Measurements from ENCODE around the gene SPEF1. TPM values are rescaled to one million over a fixed set of nuclear protein-coding genes. Genes with fewer than 3 reads are reported as not detected.

The SPEF1 gene
- polyA plus RNA-seq, 4 donors: 1.3 to 2.5 (median 1.7) TPM; not detected in 1

GRCh38 chr20:3811467-3812258 lies 30.4 kb upstream of the SPEF1 start:
- DNase-seq (ENCODE audit: low read depth in 4 of 4, low spot score in 3 of 4): peak; percentile 81 to 83 (median 82)

DNA sequence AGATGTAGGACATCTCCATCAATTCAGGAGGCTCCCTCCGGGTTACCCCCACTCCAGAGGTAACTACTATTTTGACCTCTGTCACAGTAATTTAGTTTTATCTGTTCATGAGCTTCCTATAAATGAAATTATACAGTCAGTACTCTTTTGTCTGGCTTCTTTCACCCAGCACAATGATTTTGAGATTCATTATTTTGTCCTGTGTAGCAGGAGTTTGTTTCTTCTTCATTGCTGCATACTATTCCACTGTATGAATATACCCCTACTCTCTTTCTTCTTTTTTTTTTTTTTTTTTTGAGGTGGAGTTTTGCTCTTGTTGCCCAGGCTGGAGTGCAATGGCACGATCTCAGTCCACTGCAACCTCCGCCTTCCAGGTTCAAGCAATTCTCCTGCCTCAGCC lies 27.3 kb upstream of the SPEF1 start:
- DNase-seq (ENCODE audit: low read depth in 4 of 4, low spot score in 3 of 4): no peak

GRCh38 chr20:3804781-3805180 lies 23.5 kb upstream of the SPEF1 start:
- DNase-seq (ENCODE audit: low read depth in 4 of 4, low spot score in 3 of 4): no peak

DNA sequence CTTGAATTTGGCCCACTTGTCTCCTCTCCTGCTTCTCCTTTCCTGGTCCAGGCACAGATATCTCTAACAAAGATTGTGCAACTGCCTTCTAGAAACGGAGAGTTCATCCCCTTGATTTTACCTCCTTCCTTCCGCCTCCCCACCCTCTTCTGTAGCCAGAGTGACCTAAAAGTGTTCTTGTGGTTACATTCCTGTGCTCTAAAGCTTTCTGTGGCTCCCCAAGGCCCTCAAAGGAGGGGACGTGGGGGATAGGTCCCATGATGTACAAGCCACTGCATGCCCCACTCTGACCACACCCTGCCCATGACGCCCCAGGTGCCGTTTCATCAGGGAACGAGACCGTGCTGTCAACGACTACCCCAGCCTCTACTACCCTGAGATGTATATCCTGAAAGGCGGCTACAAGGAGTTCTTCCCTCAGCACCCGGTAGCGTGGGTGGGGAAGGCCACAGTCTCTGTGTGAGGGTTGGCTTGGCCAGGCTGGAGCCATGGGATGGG lies 23.1 kb upstream of the SPEF1 start:
- DNase-seq (ENCODE audit: low read depth in 4 of 4, low spot score in 3 of 4): no peak

GRCh38 chr20:3803854-3804253 lies 22.6 kb upstream of the SPEF1 start:
- DNase-seq (ENCODE audit: low read depth in 4 of 4, low spot score in 3 of 4): no peak

GRCh38 chr20:3803289-3803688 lies 22.0 kb upstream of the SPEF1 start:
- DNase-seq (ENCODE audit: low read depth in 4 of 4, low spot score in 3 of 4): no peak

DNA sequence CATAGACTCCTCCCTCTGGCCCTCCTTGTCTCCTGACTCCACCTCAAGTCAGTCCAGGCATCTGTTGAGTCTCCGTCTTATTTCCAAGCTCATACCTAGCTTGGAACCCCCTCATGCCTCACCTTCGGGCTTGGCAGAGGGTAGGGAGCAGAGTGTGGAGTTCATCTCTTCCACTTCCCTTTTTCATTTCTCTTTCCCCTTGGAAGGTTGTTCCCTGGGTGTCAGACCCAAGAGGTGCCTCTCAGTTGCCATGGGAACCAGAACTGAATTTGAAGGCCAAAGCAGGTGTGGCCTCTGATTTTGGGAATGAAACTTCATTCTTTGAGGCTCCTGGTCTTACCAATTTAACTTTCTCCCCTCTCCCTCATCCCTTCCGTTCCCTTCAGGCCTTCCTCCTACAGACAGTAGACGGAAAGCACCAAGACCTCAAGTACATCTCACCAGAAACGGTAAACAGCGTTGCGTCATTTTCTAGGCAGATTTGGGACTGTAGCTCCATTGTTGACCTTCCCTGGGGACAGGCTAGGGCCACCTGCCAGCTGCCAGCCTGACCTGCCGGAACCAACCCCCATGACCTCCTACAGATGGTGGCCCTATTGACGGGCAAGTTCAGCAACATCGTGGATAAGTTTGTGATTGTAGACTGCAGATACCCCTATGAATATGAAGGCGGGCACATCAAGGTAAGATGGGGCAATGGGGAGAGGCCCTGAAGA lies 21.4 kb upstream of the SPEF1 start:
- DNase-seq (ENCODE audit: low read depth in 4 of 4, low spot score in 3 of 4): no peak

DNA sequence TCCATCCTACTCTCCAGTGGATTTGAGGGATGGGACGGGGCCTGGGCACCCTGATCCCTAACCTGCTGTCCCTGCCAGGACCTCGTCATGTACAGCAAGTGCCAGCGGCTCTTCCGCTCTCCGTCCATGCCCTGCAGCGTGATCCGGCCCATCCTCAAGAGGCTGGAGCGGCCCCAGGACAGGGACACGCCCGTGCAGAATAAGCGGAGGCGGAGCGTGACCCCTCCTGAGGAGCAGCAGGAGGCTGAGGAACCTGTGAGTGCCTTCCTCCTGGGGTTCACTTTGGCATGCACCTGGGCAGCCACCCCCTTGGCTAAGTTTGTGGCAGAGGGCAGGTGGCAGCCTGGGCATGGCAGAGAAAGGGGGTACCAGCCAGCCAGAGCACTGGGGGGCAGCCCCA lies 20.6 kb upstream of the SPEF1 start:
- no peak for DNase-seq (ENCODE audit: low read depth in 4 of 4, low spot score in 3 of 4)

DNA sequence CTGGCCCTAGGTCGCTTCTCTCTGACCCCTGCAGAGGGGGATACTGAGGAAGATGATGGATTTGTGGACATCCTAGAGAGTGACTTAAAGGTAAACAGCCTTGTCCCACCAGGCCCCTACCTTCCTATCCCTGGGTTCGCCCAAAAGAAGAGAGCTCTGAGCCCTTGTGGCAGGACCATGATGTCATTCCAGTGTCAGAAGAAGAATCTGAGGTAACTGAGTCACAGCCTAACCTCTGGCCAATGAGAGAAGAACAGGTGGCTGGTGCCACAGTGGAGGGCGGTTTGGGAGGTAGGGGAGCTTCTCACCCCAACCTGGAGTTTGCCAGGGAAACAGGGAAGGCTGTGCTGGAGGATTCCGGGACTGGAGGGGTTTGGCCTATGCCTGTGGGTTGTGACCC lies 20.1 kb upstream of the SPEF1 start:
- no peak for DNase-seq (ENCODE audit: low read depth in 4 of 4, low spot score in 3 of 4)

- no peak for DNase-seq (ENCODE audit: low read depth in 4 of 4, low spot score in 3 of 4)
These were observed 19.6 kb upstream of the SPEF1 start for GRCh38 chr20:3800878-3801260.

DNA sequence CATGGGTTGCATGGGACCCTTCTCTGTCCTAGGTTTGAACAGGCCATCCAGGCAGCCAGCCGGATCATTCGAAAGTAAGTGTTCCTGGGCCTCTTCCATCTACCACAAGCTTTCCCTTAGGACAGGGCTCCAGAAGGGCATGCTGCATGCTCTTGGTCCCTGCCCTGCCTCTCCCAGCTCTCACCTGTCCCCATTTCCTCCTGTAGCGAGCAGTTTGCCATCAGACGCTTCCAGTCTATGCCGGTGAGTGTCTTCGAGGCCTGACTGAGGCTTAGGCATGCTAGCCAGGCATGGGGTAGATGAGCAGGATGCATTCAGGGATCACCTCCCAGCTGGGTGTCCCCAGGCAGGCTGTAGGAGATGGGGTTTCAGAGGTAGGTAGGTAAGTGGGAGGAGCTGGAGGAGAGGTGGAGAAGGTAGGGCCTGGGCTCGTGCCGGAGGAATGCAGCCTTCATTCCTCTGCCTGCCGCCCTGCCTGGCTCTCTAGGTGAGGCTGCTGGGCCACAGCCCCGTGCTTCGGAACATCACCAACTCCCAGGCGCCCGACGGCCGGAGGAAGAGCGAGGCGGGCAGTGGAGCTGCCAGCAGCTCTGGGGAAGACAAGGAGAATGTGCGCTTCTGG lies 19.1 kb upstream of the SPEF1 start:
- no peak for DNase-seq (ENCODE audit: low read depth in 4 of 4, low spot score in 3 of 4)

- no peak for DNase-seq (ENCODE audit: low read depth in 4 of 4, low spot score in 3 of 4)
These were observed 17.6 kb upstream of the SPEF1 start for GRCh38 chr20:3798908-3799248.

DNA sequence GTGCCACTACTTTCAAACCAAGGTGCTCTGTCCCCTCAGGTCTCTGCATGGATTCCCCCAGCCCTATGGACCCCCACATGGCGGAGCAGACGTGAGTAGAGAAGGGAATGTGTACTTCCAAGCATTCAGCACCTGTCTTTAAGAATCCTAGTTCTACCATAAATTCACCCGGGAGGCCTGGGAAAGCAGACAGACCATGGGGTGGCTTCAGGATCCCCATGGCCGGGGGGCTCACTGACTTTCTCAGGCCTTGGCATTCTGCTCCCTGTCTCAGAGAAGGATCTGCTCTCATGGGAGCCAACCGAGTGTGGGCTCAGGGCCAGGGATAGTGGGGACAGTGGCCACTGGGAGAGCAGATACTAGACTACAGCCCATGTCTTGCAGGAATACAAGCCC lies 17.1 kb upstream of the SPEF1 start:
- DNase-seq (ENCODE audit: low read depth in 4 of 4, low spot score in 3 of 4): no peak

DNA sequence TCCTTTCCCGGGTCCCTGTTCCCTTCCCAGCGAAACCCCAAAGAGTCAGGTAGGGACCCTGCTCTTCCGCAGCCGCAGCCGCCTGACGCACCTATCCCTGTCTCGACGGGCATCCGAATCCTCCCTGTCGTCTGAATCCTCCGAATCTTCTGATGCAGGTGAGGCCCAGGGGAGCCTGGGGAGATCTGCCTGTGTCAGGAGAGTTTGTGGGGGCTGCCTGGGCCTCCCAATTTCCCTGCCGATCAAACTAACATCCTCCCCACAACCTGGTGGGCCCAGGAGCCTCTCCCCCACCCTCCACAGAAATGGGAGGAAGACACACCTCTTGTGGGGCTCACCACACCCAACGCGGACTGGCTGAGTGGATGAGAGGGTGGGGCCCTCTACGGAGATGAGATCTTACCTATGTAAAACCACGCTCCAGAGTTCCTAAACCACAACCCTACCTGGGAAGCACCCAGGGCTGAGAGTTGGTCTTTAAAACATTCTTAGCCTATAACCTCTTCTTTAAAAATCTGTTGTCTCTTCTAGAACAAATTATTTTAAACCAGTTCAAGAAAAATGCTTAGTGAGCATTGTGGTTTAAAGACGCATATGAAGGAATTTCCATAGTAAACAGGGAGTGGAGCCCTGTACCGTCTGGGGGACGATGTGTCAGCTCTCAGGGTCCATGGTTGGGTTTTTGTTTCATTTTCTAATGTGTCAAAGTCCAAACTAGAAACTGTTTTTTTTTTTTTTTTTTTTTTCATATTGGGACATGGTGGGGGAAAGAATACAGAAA lies 16.5 kb upstream of the SPEF1 start:
- no peak for DNase-seq (ENCODE audit: low read depth in 4 of 4, low spot score in 3 of 4)

GRCh38 chr20:3797226-3797545 lies 15.9 kb upstream of the SPEF1 start:
- no peak for DNase-seq (ENCODE audit: low read depth in 4 of 4, low spot score in 3 of 4)

- DNase-seq (ENCODE audit: low read depth in 4 of 4, low spot score in 3 of 4): no peak
These were observed 15.4 kb upstream of the SPEF1 start for GRCh38 chr20:3796477-3797225.

DNA sequence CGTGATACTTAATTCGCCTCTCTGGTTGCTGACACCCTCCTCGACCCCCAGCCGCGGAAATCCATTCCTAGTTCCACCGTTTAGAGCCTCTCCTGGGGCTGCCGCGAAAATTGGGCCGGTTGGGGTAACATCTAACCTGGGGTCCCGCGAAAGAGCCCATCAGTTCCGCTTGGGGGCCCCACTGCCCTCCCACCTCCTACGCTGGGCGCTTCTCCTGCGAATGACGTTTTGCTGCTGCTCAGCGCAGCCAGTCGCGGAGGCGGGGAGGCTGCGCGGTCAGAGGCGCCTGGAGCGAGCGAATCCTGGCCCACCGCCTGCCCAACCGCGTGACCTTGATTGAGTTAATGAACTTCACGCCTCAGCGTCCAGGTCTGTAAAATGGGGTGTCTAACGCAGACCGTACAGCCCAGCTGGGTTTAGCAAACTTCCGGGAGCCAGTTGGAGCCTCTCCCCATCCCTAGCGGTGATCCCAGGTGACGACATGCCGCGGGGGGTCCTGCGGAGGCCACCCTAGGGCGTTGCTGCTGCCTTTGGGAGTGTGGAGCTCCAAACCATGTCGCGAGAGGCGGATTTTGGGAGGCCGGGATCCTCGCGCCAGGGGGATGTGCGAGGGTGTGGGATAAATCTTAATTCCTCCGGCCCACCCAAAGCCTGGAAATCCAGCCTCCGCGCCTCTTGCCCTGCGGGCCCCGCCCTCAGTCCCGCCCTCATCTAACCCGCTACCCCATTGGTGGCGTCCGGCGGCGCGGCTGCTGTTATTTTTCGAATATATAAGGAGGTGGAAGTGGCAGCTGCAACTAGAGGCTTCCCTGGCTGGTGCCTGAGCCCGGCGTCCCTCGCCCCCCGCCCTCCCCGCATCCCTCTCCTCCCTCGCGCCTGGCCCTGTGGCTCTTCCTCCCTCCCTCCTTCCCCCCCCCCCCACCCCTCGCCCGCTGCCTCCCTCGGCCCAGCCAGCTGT lies 14.5 kb upstream of the SPEF1 start, which contains the start of gene CDC25B:
TSS of gene CDC25B (plus strand) at position 800 of the 958 bp plus-strand sequence. CDS start 222 bp downstream, outside the sequence.
- DNase-seq (ENCODE audit: low read depth in 4 of 4, low spot score in 3 of 4): peak in 3 of 4 donors; percentile 74 to 87 (median 81)

DNA sequence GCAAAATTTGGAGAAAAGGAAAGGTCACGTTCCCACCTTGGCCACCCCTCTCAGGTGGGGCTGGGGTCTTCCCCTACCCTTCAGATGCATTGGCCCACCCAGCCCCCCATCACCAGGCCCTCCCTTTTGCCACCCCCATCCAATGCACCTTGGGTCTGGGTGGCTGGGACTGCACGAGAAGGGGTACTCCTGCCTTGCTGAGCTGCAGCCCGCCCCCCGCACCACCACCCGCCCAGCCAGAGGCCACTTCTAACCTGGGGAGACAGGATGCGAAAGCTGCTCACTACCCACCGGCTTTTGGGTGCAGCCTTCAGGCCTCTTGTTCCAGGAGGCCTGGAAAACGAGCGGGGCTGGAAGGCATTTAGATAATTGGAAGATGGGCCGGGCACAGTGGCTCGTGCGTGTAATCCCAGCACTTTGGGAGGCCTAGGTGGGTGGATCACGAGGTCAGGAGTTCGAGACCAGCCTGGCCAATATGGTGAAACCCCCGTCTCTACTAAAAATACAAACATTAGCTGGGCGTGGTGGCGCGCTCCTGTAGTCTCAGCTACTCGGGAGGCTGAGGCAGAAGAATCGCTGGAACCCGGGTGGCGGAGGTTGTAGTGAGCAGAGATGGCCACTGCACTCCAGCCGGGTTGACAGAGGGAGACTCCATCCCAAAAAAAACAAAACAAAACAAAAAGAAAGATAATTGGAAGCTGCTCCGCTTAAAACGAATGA lies 13.6 kb upstream of the SPEF1 start:
- no peak for DNase-seq (ENCODE audit: low read depth in 4 of 4, low spot score in 3 of 4)
